RWPE2 (cell line): Measurements from ENCODE around the gene EOMES.

Experiments used
- ATAC-seq: fragments of 200-7000 bp; cut with Tn5 transposase; 3 replicates; pipeline ENCODE4 v1.9.1; 2021; ENCODE audit warnings: low read depth
- DNase-seq: peaks from one replicate; pipeline ENCODE4 v3.0.0-alpha.2; 2020; ENCODE audit warnings: low spot score
- H3K27ac ChIP-seq: fragments of 450-650 bp; 2 replicates; pipeline ENCODE4 v1.5.1; 2017; ENCODE audit warnings: mild to moderate bottlenecking; ENCODE audit not compliant: poor library complexity, severe bottlenecking
- H3K27me3 ChIP-seq: fragments of 250-450 bp; sonication (Bioruptor Pico); 2 replicates; pipeline ENCODE4 v1.5.1; 2021; ENCODE audit warnings: mild to moderate bottlenecking, moderate library complexity; ENCODE audit not compliant: insufficient read depth, poor library complexity, severe bottlenecking
- H3K36me3 ChIP-seq: fragments of 250-450 bp; sonication (Bioruptor Pico); 2 replicates; pipeline ENCODE4 v1.5.1; 2020; ENCODE audit warnings: low read depth, mild to moderate bottlenecking, moderate library complexity
- H3K4me1 ChIP-seq: fragments of 250-450 bp; sonication (Bioruptor Pico); 2 replicates; pipeline ENCODE4 v1.5.1; 2021; ENCODE audit warnings: mild to moderate bottlenecking, moderate library complexity; ENCODE audit not compliant: insufficient read depth, poor library complexity, severe bottlenecking
- H3K4me3 ChIP-seq: fragments of 250-450 bp; sonication (Bioruptor Pico); 2 replicates; pipeline ENCODE4 v1.5.1; 2021; ENCODE audit warnings: mild to moderate bottlenecking, moderate library complexity; ENCODE audit not compliant: severe bottlenecking
- H3K9me3 ChIP-seq: fragments of 250-450 bp; sonication (Bioruptor Pico); 2 replicates; pipeline ENCODE4 v1.5.1; 2021; ENCODE audit warnings: mild to moderate bottlenecking, moderate library complexity; ENCODE audit not compliant: severe bottlenecking
- TF ChIP-seq, protein P1 (sequence below): fragments of 450-650 bp; IDR thresholded peaks from one replicate; pipeline ENCODE4 v1.5.1; 2017; ENCODE audit warnings: mild to moderate bottlenecking, moderate library complexity; ENCODE audit not compliant: poor library complexity, severe bottlenecking

The EOMES gene

DNA sequence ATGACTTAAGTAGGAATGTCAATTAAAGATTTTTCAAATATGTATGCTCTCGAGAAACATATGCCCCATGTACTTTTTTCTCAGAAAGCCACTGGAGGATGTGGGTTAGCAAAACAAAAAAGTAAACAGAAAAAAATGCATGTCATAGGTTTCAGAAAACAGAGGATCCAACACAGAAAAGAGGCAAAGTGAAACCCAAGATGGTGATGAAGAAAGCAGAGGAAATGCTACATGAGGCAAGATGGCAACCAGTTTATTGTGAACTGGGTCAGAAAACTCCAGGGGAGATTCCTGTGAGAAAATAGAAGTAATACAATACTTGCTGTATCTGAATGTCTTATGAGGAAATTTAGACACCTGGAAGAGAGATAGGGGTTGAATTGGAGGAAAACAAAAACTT lies 30.8 kb upstream of the EOMES start:
- Histone ChIP-seq H3K4me3 (no peak overlapping the region), H3K36me3 (no peaks in the 10 kb centered on the region), H3K27me3 (no peaks in the 10 kb centered on the region), H3K9me3 (no peaks in the 10 kb centered on the region), H3K27ac (no peak overlapping the region), H3K4me1 (peaks cover 28% of the 10 kb centered on the region)
- ATAC-seq = no peak
- TF ChIP-seq, protein P1, sequence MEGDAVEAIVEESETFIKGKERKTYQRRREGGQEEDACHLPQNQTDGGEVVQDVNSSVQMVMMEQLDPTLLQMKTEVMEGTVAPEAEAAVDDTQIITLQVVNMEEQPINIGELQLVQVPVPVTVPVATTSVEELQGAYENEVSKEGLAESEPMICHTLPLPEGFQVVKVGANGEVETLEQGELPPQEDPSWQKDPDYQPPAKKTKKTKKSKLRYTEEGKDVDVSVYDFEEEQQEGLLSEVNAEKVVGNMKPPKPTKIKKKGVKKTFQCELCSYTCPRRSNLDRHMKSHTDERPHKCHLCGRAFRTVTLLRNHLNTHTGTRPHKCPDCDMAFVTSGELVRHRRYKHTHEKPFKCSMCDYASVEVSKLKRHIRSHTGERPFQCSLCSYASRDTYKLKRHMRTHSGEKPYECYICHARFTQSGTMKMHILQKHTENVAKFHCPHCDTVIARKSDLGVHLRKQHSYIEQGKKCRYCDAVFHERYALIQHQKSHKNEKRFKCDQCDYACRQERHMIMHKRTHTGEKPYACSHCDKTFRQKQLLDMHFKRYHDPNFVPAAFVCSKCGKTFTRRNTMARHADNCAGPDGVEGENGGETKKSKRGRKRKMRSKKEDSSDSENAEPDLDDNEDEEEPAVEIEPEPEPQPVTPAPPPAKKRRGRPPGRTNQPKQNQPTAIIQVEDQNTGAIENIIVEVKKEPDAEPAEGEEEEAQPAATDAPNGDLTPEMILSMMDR = no peak
- DNase-seq = no peak

GRCh38 chr3:27749643-27750042 lies 27.5 kb upstream of the EOMES start:
- TF ChIP-seq, protein P1 = no peak
- no peak for DNase-seq
- Histone ChIP-seq H3K36me3 (no peaks in the 10 kb centered on the region), H3K4me1 (peaks cover 10% of the 10 kb centered on the region), H3K27ac (no peak overlapping the region), H3K4me3 (no peak overlapping the region), H3K9me3 (no peaks in the 10 kb centered on the region), H3K27me3 (no peaks in the 10 kb centered on the region)
- ATAC-seq = no peak

DNA sequence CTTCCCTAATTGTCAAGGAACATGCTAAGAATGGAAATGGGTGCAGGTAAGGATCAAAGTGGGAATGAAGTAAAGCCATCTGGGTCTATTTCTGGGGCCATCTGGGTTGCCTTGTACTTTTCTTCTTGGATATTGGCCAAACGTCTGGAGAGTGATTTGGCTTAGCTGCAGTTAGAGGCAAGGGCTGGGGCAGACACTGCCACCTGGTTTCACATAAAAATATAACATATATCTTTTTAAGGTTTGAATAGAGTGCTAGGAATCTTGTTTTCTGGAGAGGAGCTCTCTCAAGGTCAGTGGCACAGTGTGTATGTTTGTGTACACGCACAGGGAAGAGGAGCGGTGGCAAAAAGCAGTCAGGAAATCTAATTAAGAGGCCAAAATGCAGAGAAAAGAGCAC lies 24.7 kb upstream of the EOMES start:
- TF ChIP-seq, protein P1 = peak; percentile 7
- H3K36me3 ChIP-seq = no peaks in the 10 kb centered on the region
- no peak for ATAC-seq
- no peaks in the 10 kb centered on the region for H3K27me3 ChIP-seq
- H3K4me3 ChIP-seq = no peak overlapping the region
- H3K9me3 ChIP-seq = no peaks in the 10 kb centered on the region
- no peak overlapping the region for H3K27ac ChIP-seq
- no peak for DNase-seq
- H3K4me1 ChIP-seq = peaks cover 10% of the 10 kb centered on the region

DNA sequence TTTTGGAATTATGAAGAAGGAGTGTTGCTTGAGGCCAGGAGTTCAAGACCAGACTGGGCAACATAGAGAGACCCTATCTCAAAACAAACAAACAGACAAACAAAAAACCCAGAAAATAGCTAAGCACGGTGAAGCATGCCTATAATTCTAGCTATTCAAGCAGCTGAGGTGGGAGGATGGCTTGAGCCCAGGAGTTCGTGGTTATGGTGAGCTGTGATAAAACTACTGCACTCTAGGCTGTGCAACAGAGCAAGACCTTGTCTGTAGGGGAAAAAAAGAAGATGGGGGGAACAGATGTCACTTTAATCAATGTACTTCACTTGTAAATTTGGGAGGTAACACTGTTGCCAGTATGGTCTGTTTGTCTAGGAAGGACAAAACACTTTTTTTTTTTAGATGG lies 18.7 kb upstream of the EOMES start:
- Histone ChIP-seq H3K27me3 (no peaks in the 10 kb centered on the region), H3K9me3 (peaks cover 2% of the 10 kb centered on the region), H3K4me3 (no peak overlapping the region), H3K27ac (no peak overlapping the region), H3K4me1 (no peaks in the 10 kb centered on the region), H3K36me3 (no peaks in the 10 kb centered on the region)
- DNase-seq = no peak
- no peak for ATAC-seq
- TF ChIP-seq, protein P1 = no peak

DNA sequence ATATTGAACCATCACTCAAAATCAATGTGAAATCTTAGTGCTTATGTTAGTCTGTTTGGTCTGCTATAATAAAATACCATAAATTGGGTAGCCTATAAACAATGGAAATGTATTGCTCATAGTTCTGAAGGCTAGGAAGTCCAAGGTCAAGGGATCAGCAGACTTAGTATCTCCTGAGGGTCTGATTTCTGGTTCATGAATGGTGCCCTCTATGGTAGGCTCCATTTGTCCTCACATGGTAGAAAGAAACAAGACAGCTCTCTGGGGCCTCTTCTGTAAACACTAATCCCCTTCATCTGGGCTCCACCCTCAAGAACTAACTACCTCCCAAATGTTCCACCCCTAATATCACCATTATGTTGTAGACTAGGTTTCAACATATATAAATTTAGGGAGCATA lies 15.0 kb upstream of the EOMES start:
- no peak overlapping the region for H3K27ac ChIP-seq
- H3K36me3 ChIP-seq = no peaks in the 10 kb centered on the region
- no peak for DNase-seq
- no peak for ATAC-seq
- H3K27me3 ChIP-seq = no peaks in the 10 kb centered on the region
- H3K4me1 ChIP-seq = no peaks in the 10 kb centered on the region
- TF ChIP-seq, protein P1 = no peak
- H3K9me3 ChIP-seq = peaks cover 2% of the 10 kb centered on the region
- H3K4me3 ChIP-seq = no peak overlapping the region
